A549 (cell line): Measurements from ENCODE around the gene MTARC1. TPM values are rescaled to one million over a fixed set of nuclear protein-coding genes. Genes with fewer than 3 reads are reported as not detected.

Experiments used
- ATAC-seq, 2 experiments: fragments of 200-7000 bp in 1 of 2; fragments of >200 bp in 1 of 2; cut with Nextera tagmentation in 1 of 2; cut with Tn5 transposase in 1 of 2; 3 replicates each; pipeline versions ENCODE4 v1.8.0 to v1.9.1; 2018 to 2020; ENCODE audit warnings: mild to moderate bottlenecking in 1 of 2, moderate library complexity in 1 of 2
- CTCF ChIA-PET: fragments of 300-600 bp; sonication (Branson Sonifier 250); formaldehyde crosslinking; extraction: SDS; loops from one replicate; lab custom pipeline; 2021; ENCODE audit warnings: antibody characterized with exemption, inconsistent platforms; lab: Yijun Ruan, JAX
- POLR2A ChIA-PET: fragments of 350-600 bp; formaldehyde crosslinking; extraction: SDS; loops from one replicate; lab custom pipeline; 2021; ENCODE audit warnings: antibody characterized with exemption, inconsistent platforms; lab: Yijun Ruan, JAX
- DNase-seq, 2 experiments: peaks; one replicate each; pipeline versions ENCODE4 v3.0.0 to v3.0.0-alpha.2; 2011 to 2016; ENCODE audit warnings: low read depth in 1 of 2, low spot score in 1 of 2
- FAIRE-seq: peaks from 2 replicates; lab custom pipeline; 2011; peaks lifted over from hg19 to GRCh38; lab: Jason Lieb, UNC
- H3K27ac ChIP-seq, 2 experiments: fragments of >200 bp; sonication (Bioruptor Twin); formaldehyde crosslinking; 3 replicates each; pipeline ENCODE4 v1.5.1; 2016 to 2017
- H3K4me1 ChIP-seq: fragments of >200 bp; sonication (Bioruptor Twin); formaldehyde crosslinking; 3 replicates; pipeline ENCODE4 v1.6.1; 2016
- H3K4me2 ChIP-seq: fragments of >200 bp; sonication (Bioruptor Twin); formaldehyde crosslinking; 3 replicates; pipeline ENCODE4 v1.6.1; 2016
- H3K4me3 ChIP-seq: fragments of >200 bp; sonication (Bioruptor Twin); formaldehyde crosslinking; 3 replicates; pipeline ENCODE4 v1.5.1; 2016
- H3K9me3 ChIP-seq: fragments of >200 bp; sonication (Bioruptor Twin); formaldehyde crosslinking; 3 replicates; pipeline ENCODE4 v1.6.1; 2016
- ATOH8 ChIP-seq: fragments of 250-450 bp; sonication (Bioruptor Pico); IDR thresholded peaks from 2 replicates; pipeline ENCODE4 v1.5.0; 2020; ENCODE audit warnings: low read depth, mild to moderate bottlenecking, moderate library complexity
- CHD2 ChIP-seq: fragments of 150-350 bp; IDR thresholded peaks from 2 replicates; pipeline ENCODE4 v1.6.1; 2014; ENCODE audit warnings: low read length; ENCODE audit not compliant: partially characterized antibody
- CHD4 ChIP-seq: fragments of 200-600 bp; sonication (generic); IDR thresholded peaks from 2 replicates; pipeline ENCODE4 v1.6.1; 2016; ENCODE audit warnings: antibody characterized with exemption, mild to moderate bottlenecking, borderline replicate concordance
- EHMT2 ChIP-seq: fragments of 200-600 bp; sonication (generic); IDR thresholded peaks from 2 replicates; pipeline ENCODE4 v1.6.1; 2016; ENCODE audit warnings: antibody characterized with exemption, low read depth, mild to moderate bottlenecking, moderate library complexity
- ELK1 ChIP-seq: fragments of 150-350 bp; IDR thresholded peaks from 2 replicates; pipeline ENCODE4 v1.6.1; 2014; ENCODE audit warnings: low read depth, mild to moderate bottlenecking, low read length
- FOSB ChIP-seq: fragments of 250-450 bp; sonication (Bioruptor Pico); IDR thresholded peaks from 2 replicates; pipeline ENCODE4 v1.5.0; 2020; ENCODE audit warnings: mild to moderate bottlenecking, moderate library complexity
- FOSL2 ChIP-seq, 2 experiments: fragments of 450-650 bp in 1 of 2; fragments of >200 bp in 1 of 2; sonication (Bioruptor Twin) in 1 of 2; formaldehyde crosslinking; IDR thresholded peaks; 2 replicates each; pipeline versions ENCODE4 v1.5.0 to v1.6.1; 2016 to 2020; ENCODE audit warnings: mild to moderate bottlenecking in 1 of 2, moderate library complexity in 1 of 2
- GATA3 ChIP-seq: IDR thresholded peaks from 2 replicates; pipeline ENCODE4 v1.6.1; 2012; ENCODE audit warnings: borderline replicate concordance
- HEYL ChIP-seq: fragments of 250-450 bp; sonication (Bioruptor Pico); IDR thresholded peaks from 2 replicates; pipeline ENCODE4 v1.8.0; 2021; ENCODE audit warnings: mild to moderate bottlenecking, moderate library complexity
- JUN ChIP-seq, 2 experiments: fragments of >200 bp; sonication (Bioruptor Twin); formaldehyde crosslinking; IDR thresholded peaks; 2 replicates in 1 of 2; 3 replicates in 1 of 2; pipeline ENCODE4 v1.6.1; 2016 to 2017
- KDM1A ChIP-seq: fragments of 200-600 bp; sonication (generic); IDR thresholded peaks from 2 replicates; pipeline ENCODE4 v1.6.1; 2016; ENCODE audit warnings: low read depth, mild to moderate bottlenecking
- MYC ChIP-seq: IDR thresholded peaks from 2 replicates; pipeline ENCODE4 v1.6.1; 2012; ENCODE audit warnings: mild to moderate bottlenecking, inconsistent platforms, low read length, improper control_type of control experiment, borderline replicate concordance
- NPAS2 ChIP-seq: fragments of 250-450 bp; sonication (Bioruptor Pico); IDR thresholded peaks from 2 replicates; pipeline ENCODE4 v1.8.0; 2022; ENCODE audit warnings: mild to moderate bottlenecking, moderate library complexity, borderline replicate concordance
- PHF8 ChIP-seq: fragments of 200-600 bp; sonication (generic); IDR thresholded peaks from 2 replicates; pipeline ENCODE4 v1.6.1; 2016; ENCODE audit warnings: low read depth, mild to moderate bottlenecking, antibody characterized with exemption, moderate library complexity, borderline replicate concordance
- RARB ChIP-seq: fragments of 250-450 bp; sonication (Bioruptor Pico); IDR thresholded peaks from 2 replicates; pipeline ENCODE4 v1.8.0; 2021; ENCODE audit warnings: mild to moderate bottlenecking, moderate library complexity
- RCOR1 ChIP-seq: fragments of 150-350 bp; IDR thresholded peaks from 2 replicates; pipeline ENCODE4 v1.6.1; 2014; ENCODE audit warnings: antibody characterized with exemption, low read length, low read depth
- REST ChIP-seq: fragments of 200-600 bp; sonication (generic); IDR thresholded peaks from 2 replicates; pipeline ENCODE4 v1.6.1; 2016; ENCODE audit warnings: antibody characterized with exemption, mild to moderate bottlenecking, moderate library complexity
- TFCP2L1 ChIP-seq: fragments of 250-450 bp; sonication (Bioruptor Pico); IDR thresholded peaks from 2 replicates; pipeline ENCODE4 v1.5.0; 2021; ENCODE audit warnings: mild to moderate bottlenecking
- ZC3H11A ChIP-seq: fragments of 450-650 bp; IDR thresholded peaks from 2 replicates; pipeline ENCODE4 v1.6.1; 2014; ENCODE audit warnings: antibody characterized with exemption, mild to moderate bottlenecking
- ZNF302 ChIP-seq: fragments of 250-450 bp; sonication (Bioruptor Pico); IDR thresholded peaks from 2 replicates; pipeline ENCODE4 v1.9.0; 2021; ENCODE audit warnings: inconsistent platforms, mild to moderate bottlenecking, moderate library complexity
- WGBS: methylation state at CpG from one replicate; pipeline ENCODE4 v1.1.6; 2017; ENCODE audit errors: missing lambda C conversion rate; 5-methylcytosine and 5-hydroxymethylcytosine counted together
- polyA plus RNA-seq, 4 experiments: library from polyadenylated mRNA; depleted of rRNA in 3 of 4; stranded (reverse); fragments of >200 nt; fragmentation: RNase III in 1 of 4; extraction: RNeasy Plus Mini Kit Qiagen cat#74134 plus additional on column Dnase treatment in 1 of 4; gene quantifications; 2 replicates in 3 of 4; 3 replicates in 1 of 4; pipeline ENCODE4 v1.2.3, GENCODE V29; 2011 to 2017
- TF ChIP-seq, protein P1 (sequence below): fragments of >200 bp; sonication (Bioruptor Twin); formaldehyde crosslinking; IDR thresholded peaks from 2 replicates; pipeline ENCODE4 v1.6.1; 2016
- TF ChIP-seq, protein P2 (sequence below): IDR thresholded peaks from 2 replicates; pipeline ENCODE4 v1.6.1; 2012

Gene MTARC1
- polyA plus RNA-seq, 2 of the 4 experiments (the other 2 are of a cell fraction), result 9.5 to 10.1 TPM

- ChIA-PET CTCF (interaction anchor here (2.0 kb wide), 1 partner anchor 20 kb away, joined by 7 read pairs; no protein-coding TSS in a partner anchor), POLR2A (no interaction called here)
- TF ChIP-seq PHF8 (no peak), FOSB (no peak), CHD2 (no peak), JUN (IDR thresholded peaks at IDR 0.05) (no peak), GATA3 (no peak), REST (no peak), ZNF302 (CRISPR knock-in tag) (no peak), FOSL2 (IDR thresholded peaks at IDR 0.05) (no peak), FOSL2 (CRISPR knock-in tag; IDR thresholded peaks at IDR 0.05) (no peak), CHD4 (no peak), HEYL (CRISPR knock-in tag) (no peak)
- TF ChIP-seq, protein P1, sequence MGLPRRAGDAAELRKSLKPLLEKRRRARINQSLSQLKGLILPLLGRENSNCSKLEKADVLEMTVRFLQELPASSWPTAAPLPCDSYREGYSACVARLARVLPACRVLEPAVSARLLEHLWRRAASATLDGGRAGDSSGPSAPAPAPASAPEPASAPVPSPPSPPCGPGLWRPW, result no peak
Measured at GRCh38 chr1:220797044-220797443, 10.3 kb downstream of the MTARC1 start.

DNA sequence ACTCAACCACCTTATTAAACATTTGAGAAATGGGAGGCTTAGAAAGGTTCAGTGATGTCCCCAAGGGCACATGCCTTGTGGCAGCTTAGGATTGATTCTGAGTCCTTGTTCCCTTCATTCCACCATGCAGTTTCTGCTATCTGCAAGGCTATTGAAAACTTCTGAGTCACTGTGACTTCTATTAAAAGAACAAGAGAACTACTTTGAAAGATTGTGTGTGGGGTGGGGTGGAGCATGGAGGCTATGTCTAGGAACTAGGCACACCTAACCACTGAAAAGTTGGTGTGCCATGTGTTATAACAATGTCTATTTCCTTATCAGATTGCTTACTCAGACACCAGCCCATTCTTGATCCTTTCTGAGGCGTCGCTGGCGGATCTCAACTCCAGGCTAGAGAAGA is 10.8 kb downstream of the MTARC1 start:
- POLR2A ChIA-PET, result no interaction called here
- CTCF ChIA-PET, result interaction anchor here (2.0 kb wide), 1 partner anchor 21 kb away, joined by 7 read pairs; no protein-coding TSS in a partner anchor
- FAIRE-seq (no peak), ATAC-seq (no peak), DNase-seq (no peak)
- no peak overlapping the region for H3K4me3 ChIP-seq
- H3K9me3 ChIP-seq, result no peaks in the 10 kb centered on the region
- TF ChIP-seq RARB (CRISPR knock-in tag) (no peak), TFCP2L1 (CRISPR knock-in tag) (no peak), KDM1A (no peak)
- H3K27ac ChIP-seq, result no peak overlapping the region
- no peaks in the 10 kb centered on the region for H3K4me1 ChIP-seq
- WGBS, result 97% methylated on average over 3 of the region's 3 CpGs
- no peak overlapping the region for H3K4me2 ChIP-seq

More at GRCh38 chr1:220797044-220797443, 10.3 kb downstream of the MTARC1 start:
- no peak overlapping the region for H3K4me2 ChIP-seq
- H3K9me3 ChIP-seq, result no peaks in the 10 kb centered on the region
- no peak overlapping the region for H3K4me3 ChIP-seq
- no peaks in the 10 kb centered on the region for H3K4me1 ChIP-seq
- FAIRE-seq (no peak), ATAC-seq (no peak), DNase-seq (no peak)
- no peak overlapping the region for H3K27ac ChIP-seq

GRCh38 chr1:220798338-220798737 is 11.6 kb downstream of the MTARC1 start:
- ChIA-PET POLR2A (no interaction called here), CTCF (interaction anchor here (1.1 to 1.2 kb wide), 2 partner anchors 11 kb away, joined by 3 to 5 read pairs; no protein-coding TSS in a partner anchor)
- H3K27ac ChIP-seq, result no peak overlapping the region
- no peaks in the 10 kb centered on the region for H3K9me3 ChIP-seq
- DNase-seq (no peak), FAIRE-seq (no peak), ATAC-seq (no peak)
- no peak overlapping the region for H3K4me3 ChIP-seq
- TF ChIP-seq MYC (no peak), ZC3H11A (no peak), FOSB (no peak), CHD2 (no peak), ATOH8 (CRISPR knock-in tag) (no peak), CHD4 (no peak), ELK1 (no peak), RCOR1 (no peak), EHMT2 (no peak), NPAS2 (no peak)
- TF ChIP-seq, protein P2, sequence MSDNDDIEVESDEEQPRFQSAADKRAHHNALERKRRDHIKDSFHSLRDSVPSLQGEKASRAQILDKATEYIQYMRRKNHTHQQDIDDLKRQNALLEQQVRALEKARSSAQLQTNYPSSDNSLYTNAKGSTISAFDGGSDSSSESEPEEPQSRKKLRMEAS, result no peak
- WGBS, result 87% methylated on average over 2 of the region's 2 CpGs
- H3K4me1 ChIP-seq, result no peaks in the 10 kb centered on the region
- no peak overlapping the region for H3K4me2 ChIP-seq
